Measurements from ENCODE around the gene C17orf114.

C17orf114 gene

GRCh38 chr17:4790705-4791088 lies 11.4 kb downstream of the C17orf114 start:
- peak overlapping the region; percentile 74 for H3K4me3 ChIP-seq (ENCODE audit: low read length)
- no peaks in the 10 kb centered on the region for H3K9me2 ChIP-seq (replicated peaks; ENCODE audit: insufficient read depth, low read length)
- H3K4me2 ChIP-seq (ENCODE audit: low read depth, low read length) = peak overlapping the region; percentile 91
- H3K4me1 ChIP-seq (ENCODE audit: low read length) = peaks cover 3% of the 10 kb centered on the region
- H3K27ac ChIP-seq (ENCODE audit: low read length) = peak overlapping the region; percentile 71; the same call in 1 of the 2 replicates
- no peak for DNase-seq
- no peaks in the 10 kb centered on the region for H3K36me3 ChIP-seq (replicated peaks; ENCODE audit: insufficient read depth, low read length)
- no peaks in the 10 kb centered on the region for H3K9me3 ChIP-seq (replicated peaks; ENCODE audit: insufficient read depth, low read length)
- peaks cover 23% of the 10 kb centered on the region for H3K27me3 ChIP-seq (replicated peaks; ENCODE audit: insufficient read depth, low read length)
- H3F3A ChIP-seq (ENCODE audit: insufficient read depth, low read length) = no peaks in the 10 kb centered on the region
- H3K79me2 ChIP-seq (ENCODE audit: low read length) = no peaks in the 10 kb centered on the region
- peak overlapping the region; percentile 73; the same call in 1 of the 2 replicates for H3K9ac ChIP-seq (ENCODE audit: low read length)
- TF ChIP-seq EZH2phosphoT487 (IDR thresholded peaks at IDR 0.05; ENCODE audit: low read length) (no peak), EZH2 (optimal IDR thresholded peaks at IDR 0.05; ENCODE audit: low read depth, low read length) (no peak)
- TF ChIP-seq, protein P1, sequence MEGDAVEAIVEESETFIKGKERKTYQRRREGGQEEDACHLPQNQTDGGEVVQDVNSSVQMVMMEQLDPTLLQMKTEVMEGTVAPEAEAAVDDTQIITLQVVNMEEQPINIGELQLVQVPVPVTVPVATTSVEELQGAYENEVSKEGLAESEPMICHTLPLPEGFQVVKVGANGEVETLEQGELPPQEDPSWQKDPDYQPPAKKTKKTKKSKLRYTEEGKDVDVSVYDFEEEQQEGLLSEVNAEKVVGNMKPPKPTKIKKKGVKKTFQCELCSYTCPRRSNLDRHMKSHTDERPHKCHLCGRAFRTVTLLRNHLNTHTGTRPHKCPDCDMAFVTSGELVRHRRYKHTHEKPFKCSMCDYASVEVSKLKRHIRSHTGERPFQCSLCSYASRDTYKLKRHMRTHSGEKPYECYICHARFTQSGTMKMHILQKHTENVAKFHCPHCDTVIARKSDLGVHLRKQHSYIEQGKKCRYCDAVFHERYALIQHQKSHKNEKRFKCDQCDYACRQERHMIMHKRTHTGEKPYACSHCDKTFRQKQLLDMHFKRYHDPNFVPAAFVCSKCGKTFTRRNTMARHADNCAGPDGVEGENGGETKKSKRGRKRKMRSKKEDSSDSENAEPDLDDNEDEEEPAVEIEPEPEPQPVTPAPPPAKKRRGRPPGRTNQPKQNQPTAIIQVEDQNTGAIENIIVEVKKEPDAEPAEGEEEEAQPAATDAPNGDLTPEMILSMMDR (IDR thresholded peaks at IDR 0.05; ENCODE audit: low read length) = no peak
- H2AFZ ChIP-seq (ENCODE audit: low read length) = peak overlapping the region; percentile 90
- no peaks in the 10 kb centered on the region for H4K20me1 ChIP-seq (ENCODE audit: insufficient read depth, low read length)

GRCh38 chr17:4789951-4790704 lies 12.0 kb downstream of the C17orf114 start:
- Histone ChIP-seq H2AFZ (ENCODE audit: low read length) (peak overlapping the region; percentile 93), H4K20me1 (ENCODE audit: insufficient read depth, low read length) (no peaks in the 10 kb centered on the region), H3F3A (ENCODE audit: insufficient read depth, low read length) (no peaks in the 10 kb centered on the region), H3K9me3 (replicated peaks; ENCODE audit: insufficient read depth, low read length) (no peaks in the 10 kb centered on the region), H3K36me3 (replicated peaks; ENCODE audit: insufficient read depth, low read length) (no peaks in the 10 kb centered on the region), H3K9ac (ENCODE audit: low read length) (peak overlapping the region; percentile 73), H3K4me3 (ENCODE audit: low read length) (peak overlapping the region; percentile 74), H3K79me2 (ENCODE audit: low read length) (no peaks in the 10 kb centered on the region), H3K27ac (ENCODE audit: low read length) (peak overlapping the region; percentile 71), H3K27me3 (replicated peaks; ENCODE audit: insufficient read depth, low read length) (peaks cover 29% of the 10 kb centered on the region), H3K4me1 (ENCODE audit: low read length) (peaks cover 3% of the 10 kb centered on the region), H3K9me2 (replicated peaks; ENCODE audit: insufficient read depth, low read length) (no peaks in the 10 kb centered on the region), H3K4me2 (ENCODE audit: low read depth, low read length) (peak overlapping the region; percentile 91)
- TF ChIP-seq EZH2 (optimal IDR thresholded peaks at IDR 0.05; ENCODE audit: low read depth, low read length) (no peak), EZH2phosphoT487 (IDR thresholded peaks at IDR 0.05; ENCODE audit: low read length) (no peak)
- TF ChIP-seq, protein P1 (IDR thresholded peaks at IDR 0.05; ENCODE audit: low read length) = peak; percentile 73
- DNase-seq = peak; percentile 85

DNA sequence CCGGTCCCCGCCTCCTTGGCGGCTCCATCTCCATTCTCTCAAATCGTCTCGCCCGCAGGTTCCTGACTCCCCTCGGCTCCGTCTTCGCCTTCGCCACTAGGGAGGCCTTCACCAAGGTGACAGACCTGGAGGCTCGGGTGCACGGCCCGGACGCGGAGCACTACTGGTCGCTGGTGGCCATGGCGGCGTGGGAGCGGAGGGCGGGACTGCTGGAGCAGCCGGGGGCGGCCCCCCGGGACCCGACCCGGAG lies 12.5 kb downstream of the C17orf114 start:
- Histone ChIP-seq H3K4me3 (ENCODE audit: low read length) (peak overlapping the region; percentile 74), H3K4me2 (ENCODE audit: low read depth, low read length) (peak overlapping the region; percentile 91), H3K9me2 (replicated peaks; ENCODE audit: insufficient read depth, low read length) (no peaks in the 10 kb centered on the region), H4K20me1 (ENCODE audit: insufficient read depth, low read length) (no peaks in the 10 kb centered on the region), H3K4me1 (ENCODE audit: low read length) (peaks cover 3% of the 10 kb centered on the region), H3K36me3 (replicated peaks; ENCODE audit: insufficient read depth, low read length) (no peaks in the 10 kb centered on the region), H2AFZ (ENCODE audit: low read length) (peak overlapping the region; percentile 93), H3F3A (ENCODE audit: insufficient read depth, low read length) (no peaks in the 10 kb centered on the region), H3K9ac (ENCODE audit: low read length) (peak overlapping the region; percentile 73), H3K79me2 (ENCODE audit: low read length) (no peaks in the 10 kb centered on the region), H3K27ac (ENCODE audit: low read length) (peak overlapping the region; percentile 71; the same call in 1 of the 2 replicates), H3K9me3 (replicated peaks; ENCODE audit: insufficient read depth, low read length) (no peaks in the 10 kb centered on the region), H3K27me3 (replicated peaks; ENCODE audit: insufficient read depth, low read length) (peaks cover 33% of the 10 kb centered on the region)
- DNase-seq = no peak
- TF ChIP-seq EZH2 (optimal IDR thresholded peaks at IDR 0.05; ENCODE audit: low read depth, low read length) = no peak
- TF ChIP-seq EZH2phosphoT487 (IDR thresholded peaks at IDR 0.05; ENCODE audit: low read length) = no peak
- TF ChIP-seq, protein P1 (IDR thresholded peaks at IDR 0.05; ENCODE audit: low read length) = no peak

Measured in MM.1S (cell line).